HepG2 (cell line): ENCODE data around the gene TMEM198. TPM values are rescaled to one million over a fixed set of nuclear protein-coding genes. Genes with fewer than 3 reads are reported as not detected.

Source experiments
- BATF2 ChIP-seq: sonication (generic); formaldehyde crosslinking; IDR thresholded peaks from 2 replicates; pipeline ENCODE4 v1.8.0; 2022; ENCODE audit warnings: mild to moderate bottlenecking, missing genetic modification reagents, moderate library complexity
- CC2D1A ChIP-seq: sonication (generic); formaldehyde crosslinking; IDR thresholded peaks from 2 replicates; pipeline ENCODE4 v1.8.1; 2023; ENCODE audit warnings: mild to moderate bottlenecking, missing genetic modification reagents
- FOXP1 ChIP-seq, 2 experiments: fragments of 450-650 bp in 1 of 2; IDR thresholded peaks; 2 replicates each; pipeline ENCODE4 v1.6.1; 2017 to 2018; ENCODE audit warnings: antibody characterized with exemption in 1 of 2
- GATA4 ChIP-seq: sonication (generic); IDR thresholded peaks from 2 replicates; pipeline ENCODE4 v1.6.1; 2016; ENCODE audit warnings: antibody characterized with exemption, low read depth, borderline replicate concordance
- JDP2 ChIP-seq: sonication (generic); formaldehyde crosslinking; IDR thresholded peaks from 2 replicates; pipeline ENCODE4 v1.8.1; 2022; ENCODE audit warnings: missing genetic modification reagents, borderline replicate concordance
- MAFG ChIP-seq: sonication (generic); formaldehyde crosslinking; IDR thresholded peaks from 2 replicates; pipeline ENCODE4 v1.5.1; 2020; ENCODE audit warnings: mild to moderate bottlenecking, missing genetic modification reagents
- MLX ChIP-seq: IDR thresholded peaks from 2 replicates; pipeline ENCODE4 v1.6.1; 2016
- PHF8 ChIP-seq: sonication (generic); formaldehyde crosslinking; IDR thresholded peaks from 2 replicates; pipeline ENCODE4 v1.5.0; 2020; ENCODE audit warnings: missing genetic modification reagents
- POLR2G ChIP-seq: fragments of 200-400 bp; formaldehyde crosslinking; IDR thresholded peaks from 2 replicates; pipeline ENCODE4 v1.6.1; 2018; ENCODE audit warnings: mild to moderate bottlenecking, low read depth, low read length, moderate library complexity
- RFXAP ChIP-seq: sonication (generic); formaldehyde crosslinking; IDR thresholded peaks from 2 replicates; pipeline ENCODE4 v1.4.0; 2020; ENCODE audit warnings: missing genetic modification reagents, borderline replicate concordance
- SOX6 ChIP-seq, 2 experiments: fragments of 450-650 bp in 1 of 2; sonication (generic) in 1 of 2; formaldehyde crosslinking in 1 of 2; IDR thresholded peaks; 2 replicates each; pipeline versions ENCODE4 v1.4.0 to v1.6.1; 2017 to 2020; ENCODE audit warnings: antibody characterized with exemption in 1 of 2, mild to moderate bottlenecking in 1 of 2, missing genetic modification reagents in 1 of 2
- SRY ChIP-seq: sonication (generic); formaldehyde crosslinking; IDR thresholded peaks from 2 replicates; pipeline ENCODE4 v1.8.0; 2022; ENCODE audit warnings: mild to moderate bottlenecking, missing genetic modification reagents
- SYNCRIP ChIP-seq: fragments of 200-400 bp; formaldehyde crosslinking; IDR thresholded peaks from 2 replicates; pipeline ENCODE4 v1.6.1; 2018; ENCODE audit warnings: mild to moderate bottlenecking, low read depth, low read length; ENCODE audit not compliant: insufficient read depth
- U2AF2 ChIP-seq: fragments of 200-400 bp; formaldehyde crosslinking; IDR thresholded peaks from 2 replicates; pipeline ENCODE4 v1.6.1; 2017; ENCODE audit warnings: low read depth, mild to moderate bottlenecking, low read length
- ZBTB20 ChIP-seq: sonication (generic); formaldehyde crosslinking; IDR thresholded peaks from 2 replicates; pipeline ENCODE4 v1.8.1; 2023; ENCODE audit warnings: missing genetic modification reagents, low read depth, mild to moderate bottlenecking, borderline replicate concordance
- ZBTB8A ChIP-seq: sonication (generic); formaldehyde crosslinking; IDR thresholded peaks from 2 replicates; pipeline ENCODE4 v1.4.0; 2020; ENCODE audit warnings: mild to moderate bottlenecking, low read depth, missing genetic modification reagents, borderline replicate concordance
- ZMYM3 ChIP-seq: sonication (generic); formaldehyde crosslinking; IDR thresholded peaks from 2 replicates; pipeline ENCODE4 v1.5.1; 2020; ENCODE audit warnings: mild to moderate bottlenecking, missing genetic modification reagents
- ZNF235 ChIP-seq: sonication (generic); formaldehyde crosslinking; IDR thresholded peaks from 2 replicates; pipeline ENCODE4 v1.8.1; 2023; ENCODE audit warnings: mild to moderate bottlenecking, missing genetic modification reagents, borderline replicate concordance
- ZNF251 ChIP-seq: sonication (generic); formaldehyde crosslinking; IDR thresholded peaks from 2 replicates; pipeline ENCODE4 v1.9.0; 2021; ENCODE audit warnings: mild to moderate bottlenecking, missing genetic modification reagents
- ZNF282 ChIP-seq: fragments of 450-650 bp; IDR thresholded peaks from 2 replicates; pipeline ENCODE4 v1.6.1; 2018; ENCODE audit not compliant: partially characterized antibody
- ZNF543 ChIP-seq: sonication (generic); formaldehyde crosslinking; IDR thresholded peaks from 2 replicates; pipeline ENCODE4 v1.4.0; 2020; ENCODE audit warnings: mild to moderate bottlenecking, missing genetic modification reagents
- ZNF609 ChIP-seq: sonication (generic); formaldehyde crosslinking; IDR thresholded peaks from 2 replicates; pipeline ENCODE4 v1.4.0; 2020; ENCODE audit warnings: mild to moderate bottlenecking, missing genetic modification reagents, borderline replicate concordance
- ZNF616 ChIP-seq: sonication (generic); formaldehyde crosslinking; IDR thresholded peaks from 2 replicates; pipeline ENCODE4 v1.5.0; 2020; ENCODE audit warnings: low read depth, mild to moderate bottlenecking, missing genetic modification reagents
- ZNF772 ChIP-seq: sonication (generic); formaldehyde crosslinking; IDR thresholded peaks from 2 replicates; pipeline ENCODE4 v1.5.0; 2020; ENCODE audit warnings: mild to moderate bottlenecking, missing genetic modification reagents
- ZNF777 ChIP-seq: sonication (generic); formaldehyde crosslinking; IDR thresholded peaks from 2 replicates; pipeline ENCODE4 v1.4.0; 2020; ENCODE audit warnings: missing genetic modification reagents
- polyA plus RNA-seq, 8 experiments: library from polyadenylated mRNA; depleted of rRNA in 3 of 8; stranded (reverse) in 7 of 8; unstranded in 1 of 8; fragments of >200 nt; fragmentation: Illumina TruSeq in 4 of 8; extraction: Trizol in 4 of 8; gene quantifications; 2 replicates each; pipeline versions ENCODE4 v1.2.1 to v1.2.3, GENCODE V29; 2011 to 2016; ENCODE audit warnings: low read depth in 4 of 8, missing spikeins in 1 of 8, mixed read lengths in 1 of 8; ENCODE audit not compliant: insufficient read depth in 1 of 8
- total RNA-seq, 5 experiments: library from RNA; depleted of rRNA; stranded (reverse); fragments of >200 nt; fragmentation: Illumina TruSeq; extraction: Trizol; gene quantifications; 2 replicates each; pipeline ENCODE4 v1.2.3, GENCODE V29; 2016; ENCODE audit warnings: low read depth in 1 of 5

The TMEM198 gene
- total and polyA plus RNA-seq, 2 of the 13 experiments (the other 11 are each of a cell fraction or from before 2014, with no cell fraction given) = 17.3 to 23.5 TPM

- TF ChIP-seq ZNF543 (CRISPR knock-in tag) = peak; percentile 91
- TF ChIP-seq ZNF777 = 0 out of 2 replicates have a peak, but pooled peaks have one; percentile 55
- no peak for TF ChIP-seq ZMYM3 (CRISPR knock-in tag)
- TF ChIP-seq JDP2 (CRISPR knock-in tag) = no peak
- TF ChIP-seq RFXAP (CRISPR knock-in tag) = peak; percentile 69; the same call in 1 of the 2 replicates
- TF ChIP-seq PHF8 = peak; percentile 65; the same call in 1 of the 2 replicates
- no peak for TF ChIP-seq SYNCRIP
- TF ChIP-seq ZNF282 = no peak
- TF ChIP-seq ZNF609 = peak; percentile 75; the same call in 1 of the 2 replicates
- no peak for TF ChIP-seq U2AF2
- TF ChIP-seq MAFG (CRISPR knock-in tag) = no peak
- TF ChIP-seq SRY (CRISPR knock-in tag) = peak; percentile 82; the same call in 1 of the 2 replicates
- TF ChIP-seq MLX = no peak
- TF ChIP-seq GATA4 = no peak
- peak; percentile 96; the same call in 1 of the 2 replicates for TF ChIP-seq ZNF772 (CRISPR knock-in tag)
- TF ChIP-seq ZNF235 (CRISPR knock-in tag) = peak; percentile 52; the same call in 1 of the 2 replicates
- no peak for TF ChIP-seq FOXP1 (IDR thresholded peaks at IDR 0.05)
- no peak for TF ChIP-seq FOXP1 (CRISPR knock-in tag; IDR thresholded peaks at IDR 0.05)
- TF ChIP-seq SOX6 (IDR thresholded peaks at IDR 0.05) = no peak
- TF ChIP-seq SOX6 (CRISPR knock-in tag; IDR thresholded peaks at IDR 0.05) = peak; percentile 73
- peak; percentile 81; the same call in 1 of the 2 replicates for TF ChIP-seq ZBTB8A
- TF ChIP-seq ZNF251 (CRISPR knock-in tag) = peak; percentile 93; the same call in 1 of the 2 replicates
- TF ChIP-seq BATF2 = peak; percentile 61; the same call in 1 of the 2 replicates
- TF ChIP-seq POLR2G = no peak
- peak; percentile 79; the same call in 1 of the 2 replicates for TF ChIP-seq ZBTB20 (CRISPR knock-in tag)
- no peak for TF ChIP-seq ZNF616 (CRISPR knock-in tag)
- TF ChIP-seq CC2D1A = no peak
Measured at GRCh38 chr2:219541611-219542180, 2.1 kb upstream of the TMEM198 start (continued).
